Measurements from ENCODE around the gene RGS5.

RGS5 gene

DNA sequence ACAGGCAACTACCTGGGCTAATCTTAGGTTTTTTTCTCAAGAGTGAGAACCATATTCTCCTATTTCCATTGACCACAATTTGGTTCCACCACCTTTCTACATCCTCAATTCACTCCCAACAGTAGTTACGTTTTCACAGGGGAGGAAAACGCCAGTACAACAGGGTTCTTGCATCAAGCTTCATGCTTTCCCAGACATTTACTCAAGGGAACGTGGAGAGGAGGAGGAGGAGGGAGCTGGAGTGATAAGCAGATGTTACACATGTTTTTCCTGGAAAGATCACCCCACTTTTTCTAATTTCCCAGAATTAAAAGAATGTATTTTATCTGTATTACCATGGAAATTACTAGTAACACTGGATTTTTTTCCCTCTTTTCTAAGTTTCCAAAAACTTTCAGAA lies 58.3 kb downstream of the RGS5 start:
- TF ChIP-seq, protein P1, sequence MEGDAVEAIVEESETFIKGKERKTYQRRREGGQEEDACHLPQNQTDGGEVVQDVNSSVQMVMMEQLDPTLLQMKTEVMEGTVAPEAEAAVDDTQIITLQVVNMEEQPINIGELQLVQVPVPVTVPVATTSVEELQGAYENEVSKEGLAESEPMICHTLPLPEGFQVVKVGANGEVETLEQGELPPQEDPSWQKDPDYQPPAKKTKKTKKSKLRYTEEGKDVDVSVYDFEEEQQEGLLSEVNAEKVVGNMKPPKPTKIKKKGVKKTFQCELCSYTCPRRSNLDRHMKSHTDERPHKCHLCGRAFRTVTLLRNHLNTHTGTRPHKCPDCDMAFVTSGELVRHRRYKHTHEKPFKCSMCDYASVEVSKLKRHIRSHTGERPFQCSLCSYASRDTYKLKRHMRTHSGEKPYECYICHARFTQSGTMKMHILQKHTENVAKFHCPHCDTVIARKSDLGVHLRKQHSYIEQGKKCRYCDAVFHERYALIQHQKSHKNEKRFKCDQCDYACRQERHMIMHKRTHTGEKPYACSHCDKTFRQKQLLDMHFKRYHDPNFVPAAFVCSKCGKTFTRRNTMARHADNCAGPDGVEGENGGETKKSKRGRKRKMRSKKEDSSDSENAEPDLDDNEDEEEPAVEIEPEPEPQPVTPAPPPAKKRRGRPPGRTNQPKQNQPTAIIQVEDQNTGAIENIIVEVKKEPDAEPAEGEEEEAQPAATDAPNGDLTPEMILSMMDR (IDR thresholded peaks at IDR 0.05; ENCODE audit: extremely low read depth, insufficient read depth, missing control alignments), result no peak
- DNase-seq (ENCODE audit: low spot score), result no peak
- in situ Hi-C loops (cut with MboI; ENCODE audit: low pct_unique_long_range_greater_than_20kb, low sequenced_read_pairs, unreplicated experiment), result no loop called here

DNA sequence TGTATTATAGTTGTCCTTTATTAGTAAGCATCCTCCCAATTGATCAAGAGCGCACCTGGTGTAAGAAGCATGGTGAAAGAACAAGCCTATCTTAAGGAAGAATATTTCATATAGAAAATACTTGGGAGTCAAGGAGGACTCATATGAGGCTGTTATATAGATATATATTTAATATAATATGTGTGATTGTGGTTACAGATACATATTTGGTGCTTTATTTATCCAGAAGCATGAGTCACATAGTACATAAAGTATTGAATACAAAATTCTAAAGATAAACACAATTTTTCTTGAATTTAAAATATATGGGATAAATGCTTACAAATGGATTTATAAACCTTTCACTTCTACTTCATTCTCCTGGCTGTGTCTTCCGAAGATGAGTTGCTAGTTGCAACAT lies 60.6 kb downstream of the RGS5 start:
- TF ChIP-seq, protein P1 (IDR thresholded peaks at IDR 0.05; ENCODE audit: extremely low read depth, insufficient read depth, missing control alignments), result no peak
- in situ Hi-C loops (cut with MboI; ENCODE audit: low pct_unique_long_range_greater_than_20kb, low sequenced_read_pairs, unreplicated experiment), result no loop called here
- DNase-seq (ENCODE audit: low spot score), result no peak

DNA sequence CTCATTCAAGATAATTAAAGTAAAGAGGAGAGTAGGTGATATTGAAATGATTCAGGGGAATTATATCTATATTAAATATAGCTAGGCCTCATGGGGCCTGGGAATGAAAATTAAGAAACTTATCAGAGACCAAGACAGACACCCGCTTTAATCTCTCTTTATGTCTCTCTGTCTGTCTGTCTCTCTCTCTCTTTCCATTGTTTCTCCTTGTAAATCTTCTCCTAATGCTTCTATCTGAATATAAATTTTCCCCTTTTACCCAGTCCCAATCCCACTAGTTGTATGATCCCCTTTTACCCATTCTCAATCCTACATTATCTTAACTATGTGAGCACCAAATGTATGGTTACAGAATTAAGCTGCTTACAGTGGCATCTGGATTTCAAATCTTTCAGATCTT lies 61.2 kb downstream of the RGS5 start:
- in situ Hi-C loops (cut with MboI; ENCODE audit: low pct_unique_long_range_greater_than_20kb, low sequenced_read_pairs, unreplicated experiment), result no loop called here
- DNase-seq (ENCODE audit: low spot score), result no peak
- TF ChIP-seq, protein P1 (IDR thresholded peaks at IDR 0.05; ENCODE audit: extremely low read depth, insufficient read depth, missing control alignments), result no peak

DNA sequence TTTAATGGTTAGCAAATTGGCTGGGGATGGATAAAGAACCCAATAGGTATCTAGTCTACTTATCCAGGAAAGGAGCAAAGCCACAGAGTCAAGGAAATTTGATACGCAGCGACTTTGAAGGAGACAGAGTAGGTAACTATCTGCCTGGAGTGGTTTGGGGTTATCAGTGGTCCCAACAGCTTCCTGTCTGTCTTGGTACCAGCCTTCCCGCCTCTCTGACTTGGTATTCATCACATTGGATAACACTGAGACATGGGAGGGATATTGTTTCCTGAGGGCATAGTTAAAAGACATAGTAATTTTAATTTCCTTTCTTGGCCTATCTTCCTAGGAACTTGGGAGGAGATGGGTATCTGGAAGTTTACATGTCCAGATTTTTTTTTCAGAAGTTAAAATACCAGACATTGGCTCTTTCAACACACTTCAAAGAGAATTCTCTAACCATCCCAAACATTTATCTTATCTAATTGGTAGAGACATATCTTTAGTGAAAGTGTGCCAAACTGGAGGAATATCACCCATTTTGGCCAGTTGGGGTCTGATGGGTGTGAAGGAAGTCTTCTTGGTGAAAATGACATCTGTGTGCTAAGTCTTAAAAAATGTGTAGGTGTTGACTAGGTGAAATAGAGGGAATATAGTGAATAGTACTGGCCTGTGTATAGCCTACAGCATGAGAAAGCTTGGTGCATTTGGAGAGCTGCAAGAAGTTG lies 65.0 kb downstream of the RGS5 start:
- TF ChIP-seq, protein P1 (IDR thresholded peaks at IDR 0.05; ENCODE audit: extremely low read depth, insufficient read depth, missing control alignments), result no peak
- in situ Hi-C loops (cut with MboI; ENCODE audit: low pct_unique_long_range_greater_than_20kb, low sequenced_read_pairs, unreplicated experiment), result no loop called here
- DNase-seq (ENCODE audit: low spot score), result no peak

DNA sequence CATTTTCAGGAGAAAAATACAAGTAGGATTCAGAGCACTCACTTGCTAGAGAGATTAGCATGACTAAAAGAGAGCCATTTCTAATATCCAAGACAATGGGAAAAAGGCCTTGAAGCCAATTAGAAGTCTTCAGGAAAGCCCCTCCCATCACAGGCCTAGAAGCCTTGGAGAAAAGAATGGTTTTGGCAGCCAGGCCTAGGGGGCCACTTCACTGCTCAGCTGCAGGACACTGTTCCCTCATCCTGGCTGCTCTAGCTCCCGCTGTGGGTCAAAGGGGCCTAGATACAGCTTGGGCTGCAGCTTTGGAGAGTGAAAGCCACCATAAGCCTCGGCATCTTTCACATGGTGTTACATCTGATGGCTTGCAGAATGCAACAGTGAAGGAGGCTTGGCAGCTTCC lies 70.7 kb downstream of the RGS5 start:
- in situ Hi-C loops (cut with MboI; ENCODE audit: low pct_unique_long_range_greater_than_20kb, low sequenced_read_pairs, unreplicated experiment), result no loop called here
- TF ChIP-seq, protein P1 (IDR thresholded peaks at IDR 0.05; ENCODE audit: extremely low read depth, insufficient read depth, missing control alignments), result no peak
- no peak for DNase-seq (ENCODE audit: low spot score)

DNA sequence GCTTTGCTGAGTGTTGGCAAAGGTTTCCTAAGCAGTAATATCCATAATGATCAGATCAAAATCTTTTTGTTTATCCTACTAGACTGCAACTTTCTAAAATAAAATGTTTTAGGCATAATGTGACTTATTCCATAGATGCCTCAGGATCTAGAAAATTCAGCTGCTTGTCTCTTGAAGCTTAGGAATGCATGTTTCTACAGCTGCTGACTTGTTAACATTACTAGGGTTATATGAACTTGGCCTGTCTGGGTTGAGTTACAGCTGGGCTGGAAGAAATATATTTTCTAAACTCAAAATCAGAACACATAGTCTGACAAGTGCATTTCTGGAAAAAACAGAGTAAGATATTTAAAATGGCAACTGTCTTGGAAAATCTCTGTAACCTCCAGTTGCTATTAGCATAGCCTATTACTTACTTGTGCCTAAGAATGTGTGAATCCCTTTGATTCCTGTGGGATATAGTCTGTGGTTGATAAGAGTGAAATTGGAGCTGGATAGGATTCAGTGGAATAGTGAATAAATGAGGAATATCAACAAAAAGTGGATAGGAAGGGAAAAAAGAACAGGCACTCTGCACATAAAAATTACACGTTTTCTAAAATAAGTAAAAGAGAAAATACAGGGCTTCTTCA lies 72.4 kb downstream of the RGS5 start:
- DNase-seq (ENCODE audit: low spot score), result no peak
- TF ChIP-seq, protein P1 (IDR thresholded peaks at IDR 0.05; ENCODE audit: extremely low read depth, insufficient read depth, missing control alignments), result no peak
- in situ Hi-C loops (cut with MboI; ENCODE audit: low pct_unique_long_range_greater_than_20kb, low sequenced_read_pairs, unreplicated experiment), result no loop called here
